HG03025 (cell line): ENCODE results near the gene NR3C1.

ENCODE experiments used
- ATAC-seq: cut with Tn5 transposase; IDR thresholded peaks from one replicate; pipeline ENCODE4 v1.9.1; 2021; ENCODE audit warnings: mild to moderate bottlenecking, moderate library complexity; ENCODE audit not compliant: unreplicated experiment, low FRiP score

NR3C1 gene

GRCh38 chr5:143274952-143275351 lies 128.5 kb downstream of the NR3C1 start:
- ATAC-seq = no peak

GRCh38 chr5:143271431-143271830 lies 132.1 kb downstream of the NR3C1 start:
- ATAC-seq = no peak

GRCh38 chr5:143268388-143268787 lies 135.1 kb downstream of the NR3C1 start:
- no peak for ATAC-seq

- ATAC-seq = no peak
Observed at GRCh38 chr5:143267186-143267585, 136.3 kb downstream of the NR3C1 start.

GRCh38 chr5:143265995-143266394 lies 137.5 kb downstream of the NR3C1 start:
- ATAC-seq = no peak

GRCh38 chr5:143263272-143263810 lies 140.1 kb downstream of the NR3C1 start:
- ATAC-seq = no peak

- ATAC-seq = no peak
Observed at GRCh38 chr5:143262393-143263174, 140.9 kb downstream of the NR3C1 start.

- ATAC-seq = no peak
Observed at GRCh38 chr5:143261748-143262392, 141.6 kb downstream of the NR3C1 start.

- ATAC-seq = no peak
Observed at GRCh38 chr5:143259254-143259605, 144.3 kb downstream of the NR3C1 start.

- no peak for ATAC-seq
Observed at GRCh38 chr5:143258559-143259253, 144.8 kb downstream of the NR3C1 start.

- ATAC-seq = no peak
Observed at GRCh38 chr5:143254819-143255218, 148.7 kb downstream of the NR3C1 start.

- ATAC-seq = no peak
Observed at GRCh38 chr5:143251946-143252345, 151.5 kb downstream of the NR3C1 start.

GRCh38 chr5:143251190-143251589 lies 152.3 kb downstream of the NR3C1 start:
- no peak for ATAC-seq

- ATAC-seq = no peak
Observed at GRCh38 chr5:143249851-143250250, 153.6 kb downstream of the NR3C1 start.

GRCh38 chr5:143248822-143249579 lies 154.5 kb downstream of the NR3C1 start:
- ATAC-seq = no peak

GRCh38 chr5:143248391-143248790 lies 155.1 kb downstream of the NR3C1 start:
- ATAC-seq = no peak

- ATAC-seq = no peak
Observed at GRCh38 chr5:143247134-143247815, 156.2 kb downstream of the NR3C1 start.

- ATAC-seq = no peak
Observed at GRCh38 chr5:143245929-143246561, 157.4 kb downstream of the NR3C1 start.

- ATAC-seq = no peak
Observed at GRCh38 chr5:143244990-143245389, 158.5 kb downstream of the NR3C1 start.
